ENCODE data around the gene KMT2C. TPM values are rescaled to one million over a fixed set of nuclear protein-coding genes. Genes with fewer than 3 reads are reported as not detected.
"Not testable (repeated sequence)": the region's sequence is repeated elsewhere in the genome, so short reads cannot be mapped to it uniquely, and the experiment has no call there.

KMT2C gene
- total and polyA plus RNA-seq, 2 experiments from 2014 or later, result 21.9 to 47.7 TPM

GRCh38 chr7:152430854-152431253 is 4.9 kb downstream of the KMT2C start:
- H2AFZ ChIP-seq, result no peak overlapping the region
- no peak for TF ChIP-seq CTCF (IDR thresholded peaks at IDR 0.05; ENCODE audit: poor library complexity)
- no peak for TF ChIP-seq EZH2phosphoT487 (IDR thresholded peaks at IDR 0.05; ENCODE audit: low read depth, severe bottlenecking, unreplicated experiment)
- no peak for TF ChIP-seq EZH2 (IDR thresholded peaks at IDR 0.05; ENCODE audit: borderline replicate concordance)
- H3K27ac ChIP-seq, result no peak overlapping the region
- H3K27me3 ChIP-seq, result no peaks in the 10 kb centered on the region
- H3K36me3 ChIP-seq (replicated peaks; ENCODE audit: insufficient read depth, low read depth), result no peaks in the 10 kb centered on the region
- WGBS (ENCODE audit: low lambda C conversion rate, missing lambda C conversion rate), result 81% methylated on average over 3 of the region's 3 CpGs
- DNase-seq (ENCODE audit: low spot score), result no peak
- peaks cover 92% of the 10 kb centered on the region for H4K20me1 ChIP-seq (ENCODE audit: insufficient read depth, poor library complexity, severe bottlenecking)
- no peak overlapping the region for H3K4me2 ChIP-seq
- H3K9me2 ChIP-seq (replicated peaks; ENCODE audit: insufficient read depth), result no peaks in the 10 kb centered on the region
- H3K4me1 ChIP-seq (ENCODE audit: insufficient read depth), result peaks cover 25% of the 10 kb centered on the region
- no peaks in the 10 kb centered on the region for H3K9me3 ChIP-seq (ENCODE audit: low read depth)
- no peak overlapping the region for H3K4me3 ChIP-seq
- peaks cover 93% of the 10 kb centered on the region for H3K79me2 ChIP-seq

GRCh38 chr7:152430118-152430517 is 5.7 kb downstream of the KMT2C start:
- H3K27me3 ChIP-seq; H3K4me3 ChIP-seq; H3K9me3 ChIP-seq (ENCODE audit: low read depth); H3K9me2 ChIP-seq (replicated peaks; ENCODE audit: insufficient read depth); DNase-seq (ENCODE audit: low spot score); H2AFZ ChIP-seq; H3K4me2 ChIP-seq; H3K36me3 ChIP-seq (replicated peaks; ENCODE audit: insufficient read depth, low read depth); H3K27ac ChIP-seq: not testable (repeated sequence)
- Histone ChIP-seq H4K20me1 (ENCODE audit: insufficient read depth, poor library complexity, severe bottlenecking) (peaks cover 99% of the 10 kb centered on the region), H3K4me1 (ENCODE audit: insufficient read depth) (peaks cover 25% of the 10 kb centered on the region), H3K79me2 (peaks cover 100% of the 10 kb centered on the region)
- WGBS (ENCODE audit: low lambda C conversion rate, missing lambda C conversion rate), result 90% methylated on average over 5 of the region's 5 CpGs

- WGBS (ENCODE audit: low lambda C conversion rate, missing lambda C conversion rate), result 89% methylated on average over 8 of the region's 8 CpGs
- Histone ChIP-seq H3K4me2 (no peak overlapping the region), H3K36me3 (replicated peaks; ENCODE audit: insufficient read depth, low read depth) (no peaks in the 10 kb centered on the region), H3K4me1 (ENCODE audit: insufficient read depth) (no peaks in the 10 kb centered on the region), H3K27me3 (no peaks in the 10 kb centered on the region), H3K4me3 (no peak overlapping the region), H3K9me3 (ENCODE audit: low read depth) (peaks cover 4% of the 10 kb centered on the region), H4K20me1 (ENCODE audit: insufficient read depth, poor library complexity, severe bottlenecking) (peaks cover 93% of the 10 kb centered on the region), H3K79me2 (peaks cover 100% of the 10 kb centered on the region), H2AFZ (no peak overlapping the region), H3K27ac (no peak overlapping the region), H3K9me2 (replicated peaks; ENCODE audit: insufficient read depth) (no peaks in the 10 kb centered on the region)
- no peak for DNase-seq (ENCODE audit: low spot score)
- no peak for TF ChIP-seq EZH2 (IDR thresholded peaks at IDR 0.05; ENCODE audit: borderline replicate concordance)
- TF ChIP-seq CTCF (IDR thresholded peaks at IDR 0.05; ENCODE audit: poor library complexity), result no peak
- no peak for TF ChIP-seq EZH2phosphoT487 (IDR thresholded peaks at IDR 0.05; ENCODE audit: low read depth, severe bottlenecking, unreplicated experiment)
Observed at GRCh38 chr7:152424348-152425108, 11.3 kb downstream of the KMT2C start.

- Histone ChIP-seq H4K20me1 (ENCODE audit: insufficient read depth, poor library complexity, severe bottlenecking) (peaks cover 93% of the 10 kb centered on the region), H3K36me3 (replicated peaks; ENCODE audit: insufficient read depth, low read depth) (no peaks in the 10 kb centered on the region), H3K4me1 (ENCODE audit: insufficient read depth) (no peaks in the 10 kb centered on the region), H3K27me3 (no peaks in the 10 kb centered on the region), H2AFZ (no peak overlapping the region), H3K4me2 (no peak overlapping the region), H3K4me3 (no peak overlapping the region), H3K79me2 (peaks cover 100% of the 10 kb centered on the region), H3K9me3 (ENCODE audit: low read depth) (peaks cover 4% of the 10 kb centered on the region), H3K27ac (no peak overlapping the region), H3K9me2 (replicated peaks; ENCODE audit: insufficient read depth) (no peaks in the 10 kb centered on the region)
- TF ChIP-seq EZH2phosphoT487 (IDR thresholded peaks at IDR 0.05; ENCODE audit: low read depth, severe bottlenecking, unreplicated experiment) (no peak), EZH2 (IDR thresholded peaks at IDR 0.05; ENCODE audit: borderline replicate concordance) (no peak), CTCF (IDR thresholded peaks at IDR 0.05; ENCODE audit: poor library complexity) (no peak)
- WGBS (ENCODE audit: low lambda C conversion rate, missing lambda C conversion rate), result 96% methylated on average over 3 of the region's 3 CpGs
- DNase-seq (ENCODE audit: low spot score), result no peak
Observed at GRCh38 chr7:152423991-152424347, 11.8 kb downstream of the KMT2C start.

GRCh38 chr7:152423171-152423570 is 12.6 kb downstream of the KMT2C start:
- not testable (repeated sequence) for H3K36me3 ChIP-seq (replicated peaks; ENCODE audit: insufficient read depth, low read depth); H3K9me3 ChIP-seq (ENCODE audit: low read depth); DNase-seq (ENCODE audit: low spot score); H3K27ac ChIP-seq; H3K4me2 ChIP-seq; H3K4me1 ChIP-seq (ENCODE audit: insufficient read depth); H3K4me3 ChIP-seq; H3K27me3 ChIP-seq; H2AFZ ChIP-seq; H3K9me2 ChIP-seq (replicated peaks; ENCODE audit: insufficient read depth)
- 96% methylated on average over 4 of the region's 4 CpGs for WGBS (ENCODE audit: low lambda C conversion rate, missing lambda C conversion rate)
- peaks cover 100% of the 10 kb centered on the region for H3K79me2 ChIP-seq
- peaks cover 93% of the 10 kb centered on the region for H4K20me1 ChIP-seq (ENCODE audit: insufficient read depth, poor library complexity, severe bottlenecking)

GRCh38 chr7:152420950-152421349 is 14.9 kb downstream of the KMT2C start:
- H3K9me2 ChIP-seq (replicated peaks; ENCODE audit: insufficient read depth); H3K27ac ChIP-seq; H3K27me3 ChIP-seq; H3K9me3 ChIP-seq (ENCODE audit: low read depth); H3K36me3 ChIP-seq (replicated peaks; ENCODE audit: insufficient read depth, low read depth); DNase-seq (ENCODE audit: low spot score); H3K4me3 ChIP-seq; H2AFZ ChIP-seq; H3K4me1 ChIP-seq (ENCODE audit: insufficient read depth); H3K4me2 ChIP-seq: not testable (repeated sequence)
- H4K20me1 ChIP-seq (ENCODE audit: insufficient read depth, poor library complexity, severe bottlenecking), result peaks cover 89% of the 10 kb centered on the region
- H3K79me2 ChIP-seq, result peaks cover 100% of the 10 kb centered on the region
